IPS DF 4.7 (cell line): Measurements from ENCODE around the gene THRSP.
"Not testable (repeated sequence)": the region's sequence is repeated elsewhere in the genome, so short reads cannot be mapped to it uniquely, and the experiment has no call there.

Source experiments
- DNase-seq: peaks from one replicate; pipeline ENCODE4 v3.0.0-alpha.2; 2013; ENCODE audit warnings: low spot score; ENCODE audit errors: extremely low read depth

The THRSP gene

GRCh38 chr11:78066471-78066870 lies 2.8 kb downstream of the THRSP start:
- no peak for DNase-seq

DNA sequence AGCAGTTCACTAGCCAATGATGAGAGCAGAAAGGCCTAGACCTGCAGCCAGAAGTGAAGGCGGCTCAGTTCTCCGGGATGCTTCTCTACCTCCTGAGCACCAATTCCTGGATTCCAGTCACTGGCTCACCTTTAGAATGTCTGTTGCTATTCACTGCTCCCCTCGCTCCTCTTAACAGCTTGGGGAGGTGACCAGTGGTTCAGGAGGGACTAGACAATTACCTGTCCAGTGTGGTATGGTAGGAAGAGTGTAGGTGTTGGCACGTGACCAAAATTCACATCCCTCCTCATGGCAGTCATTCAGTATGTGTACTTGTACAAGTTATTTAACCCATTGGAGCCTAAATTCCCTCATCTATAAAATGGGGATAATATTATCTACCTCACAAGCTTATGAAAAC lies 4.0 kb downstream of the THRSP start:
- no peak for DNase-seq

GRCh38 chr11:78069465-78069864 lies 5.8 kb downstream of the THRSP start:
- no peak for DNase-seq

- DNase-seq = no peak
These were observed 7.0 kb downstream of the THRSP start for GRCh38 chr11:78070621-78071020.

GRCh38 chr11:78071717-78072116 lies 8.1 kb downstream of the THRSP start:
- DNase-seq = no peak

DNA sequence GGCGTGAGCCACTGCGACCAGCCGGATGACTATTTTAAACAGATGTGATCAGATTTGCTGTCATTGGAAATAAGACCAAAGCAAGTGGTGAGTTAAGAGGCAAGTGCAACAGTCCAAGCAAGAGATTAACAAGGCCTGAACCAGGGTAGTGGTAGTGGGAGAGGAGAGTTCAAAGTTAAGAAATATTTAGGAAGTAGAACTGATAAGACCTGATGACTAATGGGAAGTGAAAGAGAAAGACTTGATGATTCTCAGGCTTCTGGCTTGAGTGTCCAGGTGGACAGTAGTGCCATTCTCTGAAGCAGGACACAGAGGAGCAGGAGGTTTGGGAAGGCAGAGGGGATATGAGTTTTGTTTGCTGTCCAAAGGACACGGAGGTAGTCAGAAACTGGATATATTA lies 8.8 kb downstream of the THRSP start:
- no peak for DNase-seq

GRCh38 chr11:78074756-78075155 lies 11.1 kb downstream of the THRSP start:
- no peak for DNase-seq

DNA sequence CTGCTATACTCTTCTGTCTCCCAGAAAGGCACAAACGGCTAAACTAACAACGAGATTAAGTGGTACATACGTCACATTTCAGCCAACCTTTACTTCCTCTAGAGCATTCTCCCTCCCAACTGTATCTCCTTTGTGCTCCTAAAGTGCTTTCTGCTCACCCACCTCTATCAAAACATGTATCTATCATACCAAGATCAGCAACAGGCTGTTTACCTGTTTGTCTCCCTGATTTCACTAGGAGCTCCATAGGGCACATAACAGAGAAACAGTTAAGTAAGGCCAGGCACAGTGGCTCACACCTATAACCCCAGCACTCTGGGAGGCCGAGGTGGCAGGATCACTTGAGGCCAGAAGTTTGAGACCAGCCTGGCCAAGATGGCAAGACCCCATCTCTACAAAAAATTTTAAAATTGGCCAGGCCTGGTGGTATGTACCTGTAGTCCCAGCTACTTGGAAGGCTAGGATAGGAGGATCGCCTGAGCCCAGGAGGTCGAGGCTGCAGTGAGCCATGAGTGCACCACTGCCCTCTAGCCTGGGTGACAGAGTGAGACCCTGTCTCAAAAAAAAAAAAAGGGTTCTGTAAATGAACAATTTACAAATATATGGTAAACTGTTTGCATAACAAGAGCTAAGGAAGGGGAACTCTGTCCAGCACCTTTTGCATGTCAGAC lies 13.2 kb downstream of the THRSP start:
- no peak for DNase-seq

DNA sequence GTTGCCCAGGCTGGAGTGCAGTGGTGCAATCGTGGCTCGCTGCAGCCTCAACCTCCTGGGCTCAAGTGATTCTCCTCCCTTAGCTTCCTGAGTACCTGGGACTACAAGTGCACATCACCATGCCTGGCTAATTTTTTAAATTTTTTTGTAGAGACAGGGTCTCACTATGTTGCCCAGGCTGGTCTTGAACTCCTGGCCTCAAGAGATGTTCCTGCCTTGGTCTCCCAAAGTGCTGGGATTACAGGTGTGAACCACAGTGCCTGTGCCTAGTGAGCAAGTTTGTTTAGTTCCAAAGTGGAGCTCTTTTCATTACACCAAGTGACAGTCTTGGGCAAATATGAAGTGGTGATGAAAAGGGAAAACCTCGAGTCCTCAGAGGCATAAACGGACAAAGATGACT lies 13.9 kb downstream of the THRSP start:
- DNase-seq = not testable (repeated sequence)

DNA sequence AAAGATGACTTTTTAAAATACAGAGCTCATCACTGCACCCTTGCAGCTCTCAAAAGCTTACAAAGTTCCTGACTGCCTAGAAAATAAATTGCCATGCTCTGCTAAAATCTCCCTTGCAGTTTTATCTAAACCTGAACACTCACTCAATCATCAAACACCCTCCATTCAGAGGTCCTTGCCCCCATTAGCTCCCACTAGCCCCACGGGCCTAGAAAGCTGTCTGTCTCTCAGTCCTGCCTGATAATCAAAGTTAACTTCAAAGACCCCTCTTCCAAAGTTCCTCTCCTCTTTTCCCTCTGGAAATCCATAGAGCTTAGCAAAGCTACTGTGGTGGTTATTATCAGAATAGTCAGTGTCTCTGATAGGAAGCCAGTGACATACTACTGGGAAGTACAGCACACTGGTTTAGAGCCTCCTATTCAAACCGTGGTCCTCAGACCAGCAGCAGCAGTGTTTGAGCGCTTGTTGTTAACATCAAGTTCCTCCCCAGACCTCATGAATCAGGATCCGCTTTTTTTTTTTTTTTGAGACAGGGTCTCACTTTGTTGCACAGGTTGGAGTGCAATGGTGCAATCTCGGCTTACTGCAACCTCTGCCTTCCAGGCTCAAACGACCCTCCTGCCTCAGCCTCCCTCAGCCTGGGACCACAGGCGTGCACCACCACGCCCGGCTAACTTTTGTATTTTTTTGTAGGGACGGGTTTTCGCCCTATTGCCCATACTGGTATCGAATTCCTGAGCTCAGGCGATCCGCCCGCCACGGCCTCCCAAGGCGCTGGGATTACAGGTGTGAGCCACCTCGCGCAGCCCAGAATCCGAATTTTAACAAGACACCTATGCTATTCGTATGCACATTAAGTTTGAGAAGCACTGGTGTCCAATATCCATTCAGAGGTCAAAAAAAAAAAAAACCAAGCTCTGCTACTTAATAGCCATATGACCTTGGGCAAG lies 14.8 kb downstream of the THRSP start:
- DNase-seq = no peak

DNA sequence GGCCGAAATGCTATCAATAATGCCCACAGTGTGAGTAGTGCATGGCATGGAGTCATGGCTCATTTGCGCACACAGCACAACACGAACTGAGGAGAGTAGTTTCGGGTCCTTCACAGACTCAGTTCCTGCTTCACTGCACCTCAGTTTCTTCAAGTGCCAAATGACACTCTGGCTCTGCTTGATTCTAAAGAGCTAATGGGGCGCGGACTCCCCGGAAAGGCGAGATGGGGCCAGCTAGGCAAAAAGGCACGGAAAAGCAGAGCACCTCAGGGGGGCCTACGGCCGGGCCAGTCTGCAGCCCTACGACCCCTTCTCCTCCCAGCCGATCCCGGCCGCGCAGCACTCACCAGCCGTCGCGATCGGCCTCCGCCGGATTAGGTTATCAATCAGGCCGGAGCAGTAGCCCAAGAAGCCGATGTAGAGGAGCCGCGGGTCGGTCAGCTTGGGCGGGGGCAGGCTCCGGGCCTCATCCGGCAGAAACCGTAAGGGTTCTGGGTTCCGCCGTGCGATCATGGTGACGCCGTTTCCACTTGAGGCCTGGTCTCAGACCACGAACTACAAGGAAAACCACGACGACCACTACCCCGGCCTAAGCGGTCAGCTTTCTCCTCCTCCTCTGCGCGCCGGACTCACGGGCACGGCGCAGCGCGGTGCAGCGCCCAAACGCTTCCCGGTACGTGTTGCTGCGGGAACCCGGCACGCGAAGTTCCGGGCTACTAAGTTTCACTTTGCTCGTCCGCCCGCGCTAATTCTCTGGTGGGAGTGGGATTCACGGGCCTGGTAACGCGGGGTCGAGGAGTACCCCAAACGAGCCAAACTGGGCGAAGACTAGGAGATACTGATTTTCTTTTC lies 15.8 kb downstream of the THRSP start, which contains the start of gene NDUFC2:
Gene NDUFC2, minus strand, starts transcription at position 631 of the 852 bp plus-strand sequence. Its CDS starts 118 bp downstream, at position 513.
- DNase-seq = peak; percentile 44

- no peak for DNase-seq
These were observed 16.6 kb downstream of the THRSP start for GRCh38 chr11:78080084-78080817.

DNA sequence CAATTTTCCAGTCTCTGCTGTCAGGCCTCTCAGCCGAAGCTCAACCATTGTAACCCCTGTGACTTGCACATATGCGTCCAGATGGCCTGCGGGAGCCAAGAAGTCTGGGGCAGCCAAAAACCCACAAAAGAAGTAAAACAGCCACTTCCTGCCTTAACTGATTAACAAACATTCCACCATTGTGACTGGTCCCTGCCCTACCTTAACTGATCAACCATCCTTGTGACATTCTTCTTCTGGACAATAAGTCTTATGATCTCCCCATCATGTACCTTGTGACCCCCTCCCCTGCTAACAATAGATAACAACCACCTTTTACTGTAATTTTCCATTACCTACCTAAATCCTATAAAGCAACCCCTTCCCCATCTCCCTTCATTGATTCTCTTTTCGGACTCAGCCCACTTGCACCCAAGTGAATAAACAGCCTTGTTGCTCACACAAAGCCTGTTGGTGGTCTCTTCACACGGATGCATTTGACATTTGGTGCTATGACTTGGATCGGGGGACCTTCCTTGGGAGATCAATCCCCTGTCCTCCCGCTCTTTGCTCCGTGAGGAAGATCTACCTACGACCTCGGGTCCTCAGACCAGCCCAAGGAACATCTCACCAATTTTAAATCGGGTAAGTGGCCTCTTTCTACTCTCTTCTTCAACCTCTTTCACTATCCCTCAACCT lies 17.3 kb downstream of the THRSP start:
- no peak for DNase-seq

DNA sequence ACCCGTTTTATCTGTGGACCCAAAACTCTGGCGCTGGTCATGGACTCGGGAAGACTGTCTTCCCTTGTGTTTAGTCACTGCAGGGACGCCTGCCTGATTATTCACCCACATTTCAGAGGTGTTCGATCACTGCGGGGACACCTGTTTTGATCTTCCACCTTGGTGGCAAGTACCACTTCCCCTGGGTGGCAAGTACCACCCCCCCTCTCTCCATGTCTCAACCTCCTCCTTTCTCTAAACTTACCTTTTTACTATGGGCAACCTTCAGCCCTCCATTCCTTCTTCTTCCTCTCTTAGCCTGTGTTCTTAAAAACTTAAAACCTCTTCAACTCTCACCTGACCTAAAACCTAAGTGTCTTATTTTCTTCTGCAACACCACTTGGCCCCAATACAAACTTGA lies 17.9 kb downstream of the THRSP start:
- DNase-seq = no peak

DNA sequence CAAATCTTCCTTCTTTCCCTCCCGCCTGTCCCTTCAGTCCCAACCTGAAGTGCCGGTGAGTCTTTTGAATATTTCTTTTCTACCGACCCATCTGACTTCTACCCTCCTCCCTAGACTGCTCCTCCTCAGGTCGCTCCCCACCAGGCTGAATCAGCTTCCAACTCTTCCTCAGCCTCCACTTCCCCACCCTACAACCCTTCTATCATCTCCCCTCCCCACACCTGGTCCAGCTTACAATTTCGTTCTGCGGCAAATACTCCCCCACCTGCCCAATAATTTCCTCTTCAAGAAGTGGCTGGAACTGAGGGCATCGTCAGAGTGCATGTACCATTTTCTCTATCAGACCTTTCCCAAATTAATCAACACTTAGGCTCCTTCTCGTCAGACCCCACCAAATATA lies 18.5 kb downstream of the THRSP start:
- DNase-seq = no peak

DNA sequence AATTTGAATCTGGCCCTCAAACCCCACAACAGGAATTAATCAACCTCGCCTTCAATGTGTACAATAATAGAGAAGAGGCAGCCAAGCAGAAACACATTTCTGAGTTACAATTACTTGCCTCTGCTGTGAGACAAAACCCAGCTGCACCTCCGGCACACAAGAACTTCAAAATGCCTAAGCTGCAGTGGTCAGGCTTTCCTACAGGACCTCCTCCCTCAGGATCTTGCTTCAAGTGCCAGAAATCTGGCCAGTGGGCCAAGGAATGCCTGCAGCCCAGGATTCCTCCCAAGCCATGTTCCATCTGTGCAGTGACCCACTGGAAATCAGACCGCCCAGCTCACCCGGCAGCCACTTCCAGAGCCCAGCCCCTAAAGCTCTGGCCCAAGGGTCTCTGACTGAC lies 19.4 kb downstream of the THRSP start:
- no peak for DNase-seq

GRCh38 chr11:78084506-78084905 lies 20.8 kb downstream of the THRSP start:
- not testable (repeated sequence) for DNase-seq

GRCh38 chr11:78085972-78086371 lies 22.3 kb downstream of the THRSP start:
- no peak for DNase-seq

- DNase-seq = not testable (repeated sequence)
These were observed 22.9 kb downstream of the THRSP start for GRCh38 chr11:78086521-78087074.

- no peak for DNase-seq
These were observed 30.6 kb downstream of the THRSP start for GRCh38 chr11:78094250-78094649.
